ENCODE data around the gene RALB.

DNA sequence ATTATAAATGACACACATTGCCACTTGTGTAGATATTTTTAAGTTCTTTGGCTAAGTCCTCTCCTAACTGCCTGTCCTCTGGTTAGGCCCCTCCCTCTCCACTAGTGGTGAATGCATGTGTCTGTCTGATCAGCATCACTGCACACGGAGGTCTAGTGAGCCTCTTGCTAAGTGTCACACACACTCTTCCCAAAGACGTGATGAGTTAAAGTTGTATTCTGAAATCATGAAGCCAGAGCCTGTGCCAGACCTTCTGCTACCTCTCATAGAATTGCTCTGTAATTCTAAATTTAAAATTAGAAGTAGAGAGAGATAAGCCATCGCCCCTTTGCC is 41.3 kb downstream of the RALB start:
- TF ChIP-seq NFE2L1 (CRISPR knock-in tag; IDR thresholded peaks at IDR 0.05) (no peak), TCF7 (CRISPR knock-in tag; IDR thresholded peaks at IDR 0.05; ENCODE audit: low read depth) (no peak), MYBL2 (CRISPR knock-in tag; IDR thresholded peaks at IDR 0.05) (no peak)
- TF ChIP-seq, protein P1, sequence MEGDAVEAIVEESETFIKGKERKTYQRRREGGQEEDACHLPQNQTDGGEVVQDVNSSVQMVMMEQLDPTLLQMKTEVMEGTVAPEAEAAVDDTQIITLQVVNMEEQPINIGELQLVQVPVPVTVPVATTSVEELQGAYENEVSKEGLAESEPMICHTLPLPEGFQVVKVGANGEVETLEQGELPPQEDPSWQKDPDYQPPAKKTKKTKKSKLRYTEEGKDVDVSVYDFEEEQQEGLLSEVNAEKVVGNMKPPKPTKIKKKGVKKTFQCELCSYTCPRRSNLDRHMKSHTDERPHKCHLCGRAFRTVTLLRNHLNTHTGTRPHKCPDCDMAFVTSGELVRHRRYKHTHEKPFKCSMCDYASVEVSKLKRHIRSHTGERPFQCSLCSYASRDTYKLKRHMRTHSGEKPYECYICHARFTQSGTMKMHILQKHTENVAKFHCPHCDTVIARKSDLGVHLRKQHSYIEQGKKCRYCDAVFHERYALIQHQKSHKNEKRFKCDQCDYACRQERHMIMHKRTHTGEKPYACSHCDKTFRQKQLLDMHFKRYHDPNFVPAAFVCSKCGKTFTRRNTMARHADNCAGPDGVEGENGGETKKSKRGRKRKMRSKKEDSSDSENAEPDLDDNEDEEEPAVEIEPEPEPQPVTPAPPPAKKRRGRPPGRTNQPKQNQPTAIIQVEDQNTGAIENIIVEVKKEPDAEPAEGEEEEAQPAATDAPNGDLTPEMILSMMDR (IDR thresholded peaks at IDR 0.05) = no peak
- TF ChIP-seq, protein P2, sequence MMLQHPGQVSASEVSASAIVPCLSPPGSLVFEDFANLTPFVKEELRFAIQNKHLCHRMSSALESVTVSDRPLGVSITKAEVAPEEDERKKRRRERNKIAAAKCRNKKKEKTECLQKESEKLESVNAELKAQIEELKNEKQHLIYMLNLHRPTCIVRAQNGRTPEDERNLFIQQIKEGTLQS (CRISPR knock-in tag; conservative IDR thresholded peaks at IDR 0.05) = no peak
- TF ChIP-seq, protein P3, sequence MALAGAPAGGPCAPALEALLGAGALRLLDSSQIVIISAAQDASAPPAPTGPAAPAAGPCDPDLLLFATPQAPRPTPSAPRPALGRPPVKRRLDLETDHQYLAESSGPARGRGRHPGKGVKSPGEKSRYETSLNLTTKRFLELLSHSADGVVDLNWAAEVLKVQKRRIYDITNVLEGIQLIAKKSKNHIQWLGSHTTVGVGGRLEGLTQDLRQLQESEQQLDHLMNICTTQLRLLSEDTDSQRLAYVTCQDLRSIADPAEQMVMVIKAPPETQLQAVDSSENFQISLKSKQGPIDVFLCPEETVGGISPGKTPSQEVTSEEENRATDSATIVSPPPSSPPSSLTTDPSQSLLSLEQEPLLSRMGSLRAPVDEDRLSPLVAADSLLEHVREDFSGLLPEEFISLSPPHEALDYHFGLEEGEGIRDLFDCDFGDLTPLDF (CRISPR knock-in tag; IDR thresholded peaks at IDR 0.05) = no peak
- TF ChIP-seq, protein P4, sequence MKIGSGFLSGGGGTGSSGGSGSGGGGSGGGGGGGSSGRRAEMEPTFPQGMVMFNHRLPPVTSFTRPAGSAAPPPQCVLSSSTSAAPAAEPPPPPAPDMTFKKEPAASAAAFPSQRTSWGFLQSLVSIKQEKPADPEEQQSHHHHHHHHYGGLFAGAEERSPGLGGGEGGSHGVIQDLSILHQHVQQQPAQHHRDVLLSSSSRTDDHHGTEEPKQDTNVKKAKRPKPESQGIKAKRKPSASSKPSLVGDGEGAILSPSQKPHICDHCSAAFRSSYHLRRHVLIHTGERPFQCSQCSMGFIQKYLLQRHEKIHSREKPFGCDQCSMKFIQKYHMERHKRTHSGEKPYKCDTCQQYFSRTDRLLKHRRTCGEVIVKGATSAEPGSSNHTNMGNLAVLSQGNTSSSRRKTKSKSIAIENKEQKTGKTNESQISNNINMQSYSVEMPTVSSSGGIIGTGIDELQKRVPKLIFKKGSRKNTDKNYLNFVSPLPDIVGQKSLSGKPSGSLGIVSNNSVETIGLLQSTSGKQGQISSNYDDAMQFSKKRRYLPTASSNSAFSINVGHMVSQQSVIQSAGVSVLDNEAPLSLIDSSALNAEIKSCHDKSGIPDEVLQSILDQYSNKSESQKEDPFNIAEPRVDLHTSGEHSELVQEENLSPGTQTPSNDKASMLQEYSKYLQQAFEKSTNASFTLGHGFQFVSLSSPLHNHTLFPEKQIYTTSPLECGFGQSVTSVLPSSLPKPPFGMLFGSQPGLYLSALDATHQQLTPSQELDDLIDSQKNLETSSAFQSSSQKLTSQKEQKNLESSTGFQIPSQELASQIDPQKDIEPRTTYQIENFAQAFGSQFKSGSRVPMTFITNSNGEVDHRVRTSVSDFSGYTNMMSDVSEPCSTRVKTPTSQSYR (CRISPR knock-in tag; IDR thresholded peaks at IDR 0.05) = no peak
